GM18526 (cell line): Measurements from ENCODE around the gene HINT3.

Source experiments
- POLR2A ChIP-seq: IDR thresholded peaks from 3 replicates; pipeline ENCODE4 v1.6.1; 2011; ENCODE audit not compliant: insufficient read length; ENCODE audit errors: extremely low read depth

HINT3 gene

DNA sequence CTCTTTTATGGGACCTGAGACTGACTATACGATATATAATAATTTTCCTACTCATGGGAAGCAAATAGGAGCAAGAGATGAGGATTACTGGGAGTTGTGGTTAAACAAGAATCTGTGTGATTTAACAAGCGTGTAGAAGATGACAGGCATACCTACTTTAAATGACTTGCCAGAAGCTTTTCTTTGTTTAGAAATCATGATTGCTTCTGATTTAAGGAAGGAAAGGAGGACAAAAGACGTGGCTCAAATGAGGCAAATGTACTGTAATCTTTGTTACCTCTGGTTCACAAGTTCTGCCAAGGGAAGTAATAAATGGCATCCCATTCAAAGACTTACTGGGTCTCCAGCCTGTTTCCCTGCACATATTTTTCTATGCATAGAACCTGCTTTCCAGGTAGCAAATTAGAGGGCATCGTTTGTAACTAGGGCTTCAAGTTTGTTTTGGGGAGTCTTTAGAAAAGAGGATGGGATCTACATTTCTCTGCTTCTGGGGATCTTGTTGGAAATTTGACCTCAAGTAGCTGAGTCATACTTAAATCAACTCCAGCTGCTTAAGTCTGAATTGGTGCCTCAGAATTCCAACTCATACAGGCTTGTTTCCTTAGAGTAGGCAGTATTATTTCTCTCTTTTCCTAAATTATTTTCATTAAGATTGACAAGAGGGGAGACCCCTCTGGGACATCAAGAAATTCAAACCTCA, 26.8 kb downstream of the HINT3 start:
- TF ChIP-seq POLR2A = no peak

DNA sequence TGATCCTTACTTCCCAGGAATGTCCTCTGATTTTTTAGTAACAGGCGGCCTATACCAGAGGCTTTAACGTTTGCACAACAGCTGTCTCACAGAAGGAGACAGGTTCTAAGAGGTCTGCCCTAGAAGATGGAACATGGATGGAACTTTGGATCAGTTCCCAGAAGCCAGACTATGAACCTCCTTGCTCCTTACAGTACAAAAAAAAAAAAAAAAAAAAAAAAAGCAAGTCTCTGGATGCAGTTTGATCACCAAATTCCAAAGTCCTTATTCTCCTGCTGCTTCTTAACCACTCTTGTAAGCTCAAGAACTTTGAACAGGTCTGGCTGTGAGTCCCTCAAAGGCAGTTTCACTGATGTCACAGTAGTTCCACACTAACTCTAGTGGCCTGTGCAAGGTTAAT, 27.7 kb downstream of the HINT3 start:
- no peak for TF ChIP-seq POLR2A

GRCh38 chr6:125985522-125985921, 29.0 kb downstream of the HINT3 start:
- TF ChIP-seq POLR2A = no peak

DNA sequence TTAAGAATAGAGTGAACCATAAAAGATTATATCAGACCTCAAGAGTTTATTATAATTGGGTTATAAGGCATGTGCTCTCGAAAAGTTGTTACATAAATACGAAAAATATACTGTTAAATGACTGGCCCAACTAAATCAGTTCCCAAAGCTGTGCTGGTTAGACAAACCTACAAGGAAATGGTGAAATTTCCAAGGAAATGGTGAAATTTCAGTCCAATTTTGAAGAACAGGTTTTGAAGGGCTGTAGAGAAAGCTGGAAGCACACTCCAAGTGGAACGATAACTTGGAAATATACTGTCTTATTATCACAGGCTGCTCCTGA, 29.4 kb downstream of the HINT3 start:
- no peak for TF ChIP-seq POLR2A

GRCh38 chr6:125986301-125987025, 29.9 kb downstream of the HINT3 start, which contains the start of gene TRMT11:
Gene TRMT11 (plus strand): TSS chr6:125986540. CDS start chr6:125986551, 11 bp downstream.
- peak; percentile 95 for TF ChIP-seq POLR2A

DNA sequence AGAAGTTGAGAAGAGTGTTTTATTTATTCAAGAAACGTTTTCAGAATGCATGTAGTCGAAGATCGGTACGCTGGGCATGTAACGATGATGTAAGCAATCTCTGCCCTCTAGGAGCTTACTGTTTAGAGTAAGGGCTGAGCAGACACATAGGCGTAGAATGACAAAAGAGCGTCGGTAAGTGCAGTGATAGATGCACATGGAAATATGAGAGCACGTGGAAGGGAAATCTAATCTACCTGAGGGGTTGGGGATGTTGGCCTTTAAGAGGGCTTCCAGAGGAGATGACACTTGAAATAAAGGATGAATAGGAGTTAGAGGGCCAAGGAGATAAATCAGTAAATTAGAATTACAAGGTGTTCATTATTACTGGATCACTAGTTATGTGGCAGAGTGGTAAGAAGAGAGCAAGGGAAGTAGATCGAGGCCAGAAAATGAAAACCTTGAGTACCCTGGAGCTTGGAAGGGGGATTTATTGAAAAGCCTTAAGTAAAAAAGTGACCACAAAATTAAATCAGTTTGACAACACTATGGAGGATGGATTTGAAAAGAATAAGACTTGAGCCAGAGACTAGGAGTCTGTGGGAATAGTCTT, 30.6 kb downstream of the HINT3 start:
- TF ChIP-seq POLR2A = no peak

DNA sequence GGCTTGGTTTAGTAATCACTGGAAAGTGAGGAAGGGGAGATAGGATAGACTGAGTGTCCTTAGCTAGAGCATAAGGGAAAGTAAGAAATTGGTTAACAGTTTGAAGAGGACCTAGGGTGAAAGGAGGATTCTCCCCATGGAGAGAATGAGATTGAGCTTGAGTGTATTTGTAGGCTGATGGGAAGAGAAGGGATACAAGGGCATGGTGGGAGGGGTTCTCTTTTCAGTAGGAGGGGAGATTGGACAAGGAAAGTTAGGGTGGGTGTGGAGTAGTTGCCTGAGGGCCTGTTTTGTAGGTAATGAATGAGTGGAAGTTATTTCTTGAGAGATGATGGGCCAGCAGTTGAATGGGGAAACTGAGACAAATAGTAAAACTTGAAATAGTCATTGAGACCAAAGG, 31.7 kb downstream of the HINT3 start:
- TF ChIP-seq POLR2A = no peak

GRCh38 chr6:125989631-125990030, 33.1 kb downstream of the HINT3 start:
- TF ChIP-seq POLR2A = no peak

GRCh38 chr6:125991653-125992052, 35.1 kb downstream of the HINT3 start:
- TF ChIP-seq POLR2A = no peak

DNA sequence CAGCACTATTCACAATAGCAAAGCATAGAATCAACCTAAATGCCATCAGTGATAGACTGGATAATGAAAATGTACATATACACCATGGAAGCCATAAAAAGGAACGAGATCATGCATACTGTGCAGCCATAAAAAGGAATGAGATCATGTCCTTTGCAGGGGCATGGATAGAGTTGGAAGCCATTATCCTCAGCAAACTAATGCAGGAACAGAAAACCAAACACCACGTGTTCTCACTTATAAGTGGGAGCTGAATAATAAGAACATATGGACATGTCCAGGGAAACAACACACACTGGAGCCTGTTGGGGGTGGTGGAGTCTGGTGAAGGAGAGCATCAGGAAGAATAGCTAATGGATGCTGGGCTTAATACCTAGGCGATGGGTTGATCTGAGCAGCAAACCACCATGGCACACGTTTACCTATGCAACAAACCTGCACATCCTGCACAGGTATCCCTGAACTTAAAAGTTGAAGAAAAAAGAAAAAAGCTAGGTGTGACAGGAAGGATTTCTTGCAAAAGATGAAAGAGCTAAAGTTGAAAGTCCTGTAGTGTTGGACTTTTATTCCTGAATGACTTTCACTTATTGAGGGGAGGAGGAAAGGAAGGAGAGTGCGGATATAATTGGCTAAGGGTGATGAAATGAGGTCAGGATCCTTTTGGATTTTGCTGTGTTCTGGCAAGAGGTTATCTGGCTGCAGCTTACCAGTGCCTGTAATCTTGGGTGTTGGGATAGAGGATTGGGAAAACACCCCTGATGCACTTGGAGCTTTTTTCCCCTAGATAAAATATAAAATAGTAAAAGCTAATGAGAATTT, 38.3 kb downstream of the HINT3 start:
- TF ChIP-seq POLR2A = no peak

- TF ChIP-seq POLR2A = no peak
These were observed 39.5 kb downstream of the HINT3 start for GRCh38 chr6:125995972-125996580.

DNA sequence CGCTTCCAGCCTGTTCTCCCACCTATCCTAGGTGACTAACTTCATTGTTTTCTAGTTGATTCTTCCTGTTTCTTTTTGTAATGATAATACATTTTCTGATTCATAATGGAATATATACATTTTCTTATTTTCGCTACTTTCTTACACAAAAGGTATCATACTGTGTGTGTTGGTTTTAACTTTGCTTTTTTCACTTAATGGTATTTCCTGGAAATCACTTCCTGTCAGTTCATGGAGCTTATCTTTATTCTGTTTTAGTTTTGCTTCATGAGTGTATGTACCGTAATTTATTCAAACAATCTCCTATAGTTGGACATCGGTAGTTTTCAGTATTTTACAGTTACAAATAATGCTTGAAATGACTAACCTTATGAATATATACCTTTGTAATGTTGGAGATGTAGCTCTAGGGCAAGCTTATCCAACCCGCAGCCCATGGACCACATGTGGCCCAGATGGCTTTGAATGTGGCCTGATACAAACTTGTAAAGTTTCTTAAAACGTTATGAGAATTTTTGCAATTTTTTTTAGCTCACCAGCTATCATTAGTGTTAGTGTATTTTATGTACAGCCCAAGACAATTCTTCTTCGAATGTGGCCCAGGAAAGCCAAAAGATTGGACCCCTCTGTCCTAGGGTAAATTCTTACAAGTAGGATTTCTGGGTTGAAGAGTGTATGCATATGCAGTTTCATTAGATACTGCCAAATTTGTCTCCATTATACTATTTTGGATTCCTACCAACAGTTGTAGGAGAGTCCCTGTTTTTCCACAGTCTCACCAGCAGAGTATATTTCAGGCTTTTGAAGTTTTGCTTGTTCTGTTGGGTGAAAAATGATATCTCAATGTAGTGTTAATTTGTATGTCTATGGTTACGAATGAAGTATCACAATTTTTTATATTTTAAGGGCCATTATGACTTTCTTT, 46.4 kb downstream of the HINT3 start:
- TF ChIP-seq POLR2A = no peak

DNA sequence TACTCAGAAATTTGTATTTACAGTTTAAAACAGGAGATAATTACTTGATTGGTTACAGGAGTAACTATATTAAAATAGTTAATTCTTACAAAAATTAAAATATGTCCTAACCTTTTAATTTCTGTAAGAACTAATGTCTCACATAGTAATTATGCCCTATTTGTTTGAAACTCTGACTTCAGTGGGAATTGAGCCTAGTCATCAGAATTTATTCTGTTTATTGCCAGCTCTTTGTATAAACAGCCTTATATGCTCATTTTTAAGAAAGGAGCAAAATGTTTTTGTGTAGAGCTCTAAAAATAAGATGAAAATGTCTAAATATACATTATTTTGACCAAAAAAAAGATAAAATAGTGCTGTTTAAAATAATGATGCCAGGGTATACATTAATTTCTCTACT, 51.2 kb downstream of the HINT3 start:
- TF ChIP-seq POLR2A = no peak

DNA sequence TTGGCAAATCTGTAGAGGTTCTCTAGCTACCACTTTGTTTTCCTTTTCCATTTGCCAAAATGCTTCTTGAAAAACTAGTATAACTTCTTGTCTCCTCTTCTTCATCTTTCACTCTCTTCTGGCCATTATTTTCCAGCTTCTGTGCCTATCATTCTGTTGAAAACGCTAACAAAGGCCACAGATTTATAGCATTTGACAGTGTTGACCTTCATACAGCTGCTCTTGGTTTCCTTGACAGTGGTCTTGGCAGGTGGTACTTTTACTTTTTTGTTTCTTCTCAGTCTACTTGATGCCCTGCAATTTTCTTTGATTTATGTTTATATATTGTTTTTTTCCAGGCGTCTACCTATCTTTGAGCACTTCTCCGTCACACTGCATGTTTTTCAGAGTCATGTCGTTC, 53.5 kb downstream of the HINT3 start:
- no peak for TF ChIP-seq POLR2A
